Renal cortex interstitium (tissue), 11 donors: ENCODE data around the gene TTC21B. TPM values are rescaled to one million over a fixed set of nuclear protein-coding genes. Genes with fewer than 3 reads are reported as not detected.
A peak's percentile ranks its signal among the peaks of the same experiment; 100 is the strongest.

Experiments used
- DNase-seq, 11 donors: peaks; one replicate each; pipeline ENCODE4 v3.0.0-alpha.2; 2013; ENCODE audit warnings: low read depth in 9 of 11, low spot score in 4 of 11; ENCODE audit errors: extremely low read depth in 1 of 11
- polyA plus RNA-seq, 3 donors: library from polyadenylated mRNA; unstranded; fragments of 120-200 nt; gene quantifications; one replicate each; pipeline ENCODE4 v1.2.1, GENCODE V29; 2013; ENCODE audit not compliant: insufficient read length in 3 of 3

TTC21B gene
- polyA plus RNA-seq, 3 donors = 25.7 to 33.2 (median 28.0) TPM

GRCh38 chr2:165941827-165942226 lies 11.7 kb downstream of the TTC21B start:
- no peak for DNase-seq

- DNase-seq = no peak
Measured at GRCh38 chr2:165938237-165938636, 15.3 kb downstream of the TTC21B start.

- no peak for DNase-seq
Measured at GRCh38 chr2:165933211-165933910, 20.2 kb downstream of the TTC21B start.

GRCh38 chr2:165927774-165928173 lies 25.8 kb downstream of the TTC21B start:
- DNase-seq = no peak

GRCh38 chr2:165927353-165927752 lies 26.2 kb downstream of the TTC21B start:
- DNase-seq = no peak

- DNase-seq = no peak
Measured at GRCh38 chr2:165924946-165925345, 28.6 kb downstream of the TTC21B start.

- no peak for DNase-seq
Measured at GRCh38 chr2:165920748-165921147, 32.8 kb downstream of the TTC21B start.

GRCh38 chr2:165913636-165914035 lies 39.9 kb downstream of the TTC21B start:
- no peak for DNase-seq

GRCh38 chr2:165911981-165912380 lies 41.6 kb downstream of the TTC21B start:
- no peak for DNase-seq

GRCh38 chr2:165911231-165911630 lies 42.3 kb downstream of the TTC21B start:
- no peak for DNase-seq

- DNase-seq = no peak
Measured at GRCh38 chr2:165909466-165909865, 44.1 kb downstream of the TTC21B start.

- no peak for DNase-seq
Measured at GRCh38 chr2:165905854-165906253, 47.7 kb downstream of the TTC21B start.

- DNase-seq = no peak
Measured at GRCh38 chr2:165905269-165905668, 48.3 kb downstream of the TTC21B start.

GRCh38 chr2:165904432-165904831 lies 49.1 kb downstream of the TTC21B start:
- DNase-seq = no peak

- no peak for DNase-seq
Measured at GRCh38 chr2:165903406-165903805, 50.2 kb downstream of the TTC21B start.

GRCh38 chr2:165902934-165903333 lies 50.6 kb downstream of the TTC21B start:
- no peak for DNase-seq

GRCh38 chr2:165901620-165902298 lies 51.8 kb downstream of the TTC21B start:
- peak in 3 of 11 donors; percentile 17 to 32 (median 21) for DNase-seq

- no peak for DNase-seq
Measured at GRCh38 chr2:165899311-165899710, 54.3 kb downstream of the TTC21B start.

GRCh38 chr2:165898381-165898780 lies 55.2 kb downstream of the TTC21B start:
- DNase-seq = no peak

- DNase-seq = no peak
Measured at GRCh38 chr2:165897726-165898125, 55.9 kb downstream of the TTC21B start.

- no peak for DNase-seq
Measured at GRCh38 chr2:165897074-165897473, 56.5 kb downstream of the TTC21B start.
